ENCODE results near the gene LRRTM4. TPM values are rescaled to one million over a fixed set of nuclear protein-coding genes. Genes with fewer than 3 reads are reported as not detected.

LRRTM4 gene
- polyA plus RNA-seq, 1 donor from 2014 or later = 37.1 TPM

DNA sequence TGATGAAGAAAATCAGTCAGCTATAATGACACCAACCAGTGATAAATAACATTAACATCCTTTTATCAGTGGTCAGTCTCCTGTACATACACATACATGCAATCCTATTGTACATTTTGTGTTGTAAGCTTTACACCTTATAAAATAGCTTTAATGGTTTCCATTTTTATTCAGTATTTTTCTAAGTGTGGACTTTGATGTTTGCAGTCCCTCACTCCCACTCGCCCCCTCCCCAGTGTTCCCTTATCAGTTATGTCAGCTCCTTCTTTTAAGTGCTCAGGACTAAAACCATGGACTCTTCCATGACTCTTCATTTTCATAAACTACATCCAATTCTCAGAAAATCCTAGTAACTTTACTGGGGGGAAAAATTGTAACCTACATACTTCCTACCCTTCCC, 713.0 kb downstream of the LRRTM4 start:
- TF ChIP-seq EP300 (conservative IDR thresholded peaks at IDR 0.05; ENCODE audit: poor library complexity, severe bottlenecking) (no peak), TAF1 (IDR thresholded peaks at IDR 0.05; ENCODE audit: low read depth) (no peak), RAD21 (conservative IDR thresholded peaks at IDR 0.05) (no peak), POLR2AphosphoS5 (IDR thresholded peaks at IDR 0.05) (no peak), EZH2 (IDR thresholded peaks at IDR 0.05; ENCODE audit: borderline replicate concordance, insufficient read depth, low read length, poor library complexity, severe bottlenecking) (no peak), MXI1 (conservative IDR thresholded peaks at IDR 0.05; ENCODE audit: poor library complexity, severe bottlenecking) (no peak), SMC3 (conservative IDR thresholded peaks at IDR 0.05; ENCODE audit: poor library complexity) (no peak)
- TF ChIP-seq, protein P1, sequence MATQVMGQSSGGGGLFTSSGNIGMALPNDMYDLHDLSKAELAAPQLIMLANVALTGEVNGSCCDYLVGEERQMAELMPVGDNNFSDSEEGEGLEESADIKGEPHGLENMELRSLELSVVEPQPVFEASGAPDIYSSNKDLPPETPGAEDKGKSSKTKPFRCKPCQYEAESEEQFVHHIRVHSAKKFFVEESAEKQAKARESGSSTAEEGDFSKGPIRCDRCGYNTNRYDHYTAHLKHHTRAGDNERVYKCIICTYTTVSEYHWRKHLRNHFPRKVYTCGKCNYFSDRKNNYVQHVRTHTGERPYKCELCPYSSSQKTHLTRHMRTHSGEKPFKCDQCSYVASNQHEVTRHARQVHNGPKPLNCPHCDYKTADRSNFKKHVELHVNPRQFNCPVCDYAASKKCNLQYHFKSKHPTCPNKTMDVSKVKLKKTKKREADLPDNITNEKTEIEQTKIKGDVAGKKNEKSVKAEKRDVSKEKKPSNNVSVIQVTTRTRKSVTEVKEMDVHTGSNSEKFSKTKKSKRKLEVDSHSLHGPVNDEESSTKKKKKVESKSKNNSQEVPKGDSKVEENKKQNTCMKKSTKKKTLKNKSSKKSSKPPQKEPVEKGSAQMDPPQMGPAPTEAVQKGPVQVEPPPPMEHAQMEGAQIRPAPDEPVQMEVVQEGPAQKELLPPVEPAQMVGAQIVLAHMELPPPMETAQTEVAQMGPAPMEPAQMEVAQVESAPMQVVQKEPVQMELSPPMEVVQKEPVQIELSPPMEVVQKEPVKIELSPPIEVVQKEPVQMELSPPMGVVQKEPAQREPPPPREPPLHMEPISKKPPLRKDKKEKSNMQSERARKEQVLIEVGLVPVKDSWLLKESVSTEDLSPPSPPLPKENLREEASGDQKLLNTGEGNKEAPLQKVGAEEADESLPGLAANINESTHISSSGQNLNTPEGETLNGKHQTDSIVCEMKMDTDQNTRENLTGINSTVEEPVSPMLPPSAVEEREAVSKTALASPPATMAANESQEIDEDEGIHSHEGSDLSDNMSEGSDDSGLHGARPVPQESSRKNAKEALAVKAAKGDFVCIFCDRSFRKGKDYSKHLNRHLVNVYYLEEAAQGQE (IDR thresholded peaks at IDR 0.05; ENCODE audit: borderline replicate concordance) = no peak
- TF ChIP-seq, protein P2, sequence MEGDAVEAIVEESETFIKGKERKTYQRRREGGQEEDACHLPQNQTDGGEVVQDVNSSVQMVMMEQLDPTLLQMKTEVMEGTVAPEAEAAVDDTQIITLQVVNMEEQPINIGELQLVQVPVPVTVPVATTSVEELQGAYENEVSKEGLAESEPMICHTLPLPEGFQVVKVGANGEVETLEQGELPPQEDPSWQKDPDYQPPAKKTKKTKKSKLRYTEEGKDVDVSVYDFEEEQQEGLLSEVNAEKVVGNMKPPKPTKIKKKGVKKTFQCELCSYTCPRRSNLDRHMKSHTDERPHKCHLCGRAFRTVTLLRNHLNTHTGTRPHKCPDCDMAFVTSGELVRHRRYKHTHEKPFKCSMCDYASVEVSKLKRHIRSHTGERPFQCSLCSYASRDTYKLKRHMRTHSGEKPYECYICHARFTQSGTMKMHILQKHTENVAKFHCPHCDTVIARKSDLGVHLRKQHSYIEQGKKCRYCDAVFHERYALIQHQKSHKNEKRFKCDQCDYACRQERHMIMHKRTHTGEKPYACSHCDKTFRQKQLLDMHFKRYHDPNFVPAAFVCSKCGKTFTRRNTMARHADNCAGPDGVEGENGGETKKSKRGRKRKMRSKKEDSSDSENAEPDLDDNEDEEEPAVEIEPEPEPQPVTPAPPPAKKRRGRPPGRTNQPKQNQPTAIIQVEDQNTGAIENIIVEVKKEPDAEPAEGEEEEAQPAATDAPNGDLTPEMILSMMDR (IDR thresholded peaks at IDR 0.05; ENCODE audit: poor library complexity, severe bottlenecking) = no peak
- no peak overlapping the region for H3K4me3 ChIP-seq (ENCODE audit: low read length)
- no peak overlapping the region for H2AFZ ChIP-seq (ENCODE audit: low read depth, low read length)
- no peak overlapping the region for H3K27ac ChIP-seq (ENCODE audit: low read length)
- no peaks in the 10 kb centered on the region for H3F3A ChIP-seq (ENCODE audit: insufficient read depth, low read length, poor library complexity, severe bottlenecking)
- no peaks in the 10 kb centered on the region for H3K36me3 ChIP-seq (ENCODE audit: insufficient read depth, low read length)
- no peaks in the 10 kb centered on the region for H3K9me3 ChIP-seq (ENCODE audit: low read length)
- no peaks in the 10 kb centered on the region for H3K9me2 ChIP-seq (ENCODE audit: insufficient read depth, low read length)
- H3K4me2 ChIP-seq (ENCODE audit: low read length) = no peak overlapping the region
- no peaks in the 10 kb centered on the region for H4K20me1 ChIP-seq (ENCODE audit: insufficient read depth)
- H3K9ac ChIP-seq (ENCODE audit: low read length) = no peak overlapping the region
- no peaks in the 10 kb centered on the region for H3K27me3 ChIP-seq (ENCODE audit: insufficient read depth, low read depth, low read length)
- no peaks in the 10 kb centered on the region for H3K79me2 ChIP-seq (replicated peaks; ENCODE audit: insufficient read depth, low read length)

DNA sequence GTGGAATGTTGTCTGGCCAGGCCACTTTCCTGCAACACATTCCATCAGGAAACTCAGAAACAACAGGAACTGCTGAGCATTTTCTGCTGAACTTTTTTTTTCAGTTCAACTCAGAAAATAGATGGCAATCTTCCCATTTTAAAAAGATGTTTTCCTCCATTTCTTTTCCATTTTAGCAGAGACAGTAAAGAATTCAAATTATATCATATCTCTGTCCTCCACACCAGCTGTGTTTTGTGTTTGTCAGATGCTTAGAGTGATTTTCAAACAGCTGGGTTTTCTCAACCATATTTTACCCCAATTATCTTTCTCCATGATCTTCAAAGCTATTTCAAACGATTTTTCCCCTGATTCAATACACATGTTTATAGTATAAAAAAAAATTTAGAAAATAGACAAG, 713.4 kb downstream of the LRRTM4 start:
- no peak for TF ChIP-seq SMC3 (conservative IDR thresholded peaks at IDR 0.05; ENCODE audit: poor library complexity)
- no peak for TF ChIP-seq POLR2AphosphoS5 (IDR thresholded peaks at IDR 0.05)
- TF ChIP-seq, protein P2 (IDR thresholded peaks at IDR 0.05; ENCODE audit: poor library complexity, severe bottlenecking) = no peak
- no peak for TF ChIP-seq MXI1 (conservative IDR thresholded peaks at IDR 0.05; ENCODE audit: poor library complexity, severe bottlenecking)
- no peak for TF ChIP-seq TAF1 (IDR thresholded peaks at IDR 0.05; ENCODE audit: low read depth)
- TF ChIP-seq, protein P1 (IDR thresholded peaks at IDR 0.05; ENCODE audit: borderline replicate concordance) = no peak
- no peak for TF ChIP-seq EZH2 (IDR thresholded peaks at IDR 0.05; ENCODE audit: borderline replicate concordance, insufficient read depth, low read length, poor library complexity, severe bottlenecking)
- TF ChIP-seq EP300 (conservative IDR thresholded peaks at IDR 0.05; ENCODE audit: poor library complexity, severe bottlenecking) = no peak
- no peak for TF ChIP-seq RAD21 (conservative IDR thresholded peaks at IDR 0.05)
- H3K27ac ChIP-seq (ENCODE audit: low read length) = no peak overlapping the region
- H3K79me2 ChIP-seq (replicated peaks; ENCODE audit: insufficient read depth, low read length) = no peaks in the 10 kb centered on the region
- H3K9ac ChIP-seq (ENCODE audit: low read length) = no peak overlapping the region
- H3F3A ChIP-seq (ENCODE audit: insufficient read depth, low read length, poor library complexity, severe bottlenecking) = no peaks in the 10 kb centered on the region
- no peaks in the 10 kb centered on the region for H4K20me1 ChIP-seq (ENCODE audit: insufficient read depth)
- H3K9me2 ChIP-seq (ENCODE audit: insufficient read depth, low read length) = no peaks in the 10 kb centered on the region
- H3K4me3 ChIP-seq (ENCODE audit: low read length) = no peak overlapping the region
- H3K4me2 ChIP-seq (ENCODE audit: low read length) = no peak overlapping the region
- H3K27me3 ChIP-seq (ENCODE audit: insufficient read depth, low read depth, low read length) = no peaks in the 10 kb centered on the region
- no peaks in the 10 kb centered on the region for H3K9me3 ChIP-seq (ENCODE audit: low read length)
- H3K36me3 ChIP-seq (ENCODE audit: insufficient read depth, low read length) = no peaks in the 10 kb centered on the region
- no peak overlapping the region for H2AFZ ChIP-seq (ENCODE audit: low read depth, low read length)
